GM18505 (cell line): ENCODE measurements around the gene TMEM98.
"Not testable (repeated sequence)": the region's sequence is repeated elsewhere in the genome, so short reads cannot be mapped to it uniquely, and the experiment has no call there.

Source experiments
- ATAC-seq: cut with Tn5 transposase; IDR thresholded peaks from one replicate; pipeline ENCODE4 v1.9.1; 2021; ENCODE audit not compliant: unreplicated experiment
- POLR2A ChIP-seq: IDR thresholded peaks from 4 replicates; pipeline ENCODE4 v1.6.1; 2011; ENCODE audit warnings: borderline replicate concordance; ENCODE audit not compliant: insufficient read depth, insufficient read length; ENCODE audit errors: extremely low read depth

Gene TMEM98

DNA sequence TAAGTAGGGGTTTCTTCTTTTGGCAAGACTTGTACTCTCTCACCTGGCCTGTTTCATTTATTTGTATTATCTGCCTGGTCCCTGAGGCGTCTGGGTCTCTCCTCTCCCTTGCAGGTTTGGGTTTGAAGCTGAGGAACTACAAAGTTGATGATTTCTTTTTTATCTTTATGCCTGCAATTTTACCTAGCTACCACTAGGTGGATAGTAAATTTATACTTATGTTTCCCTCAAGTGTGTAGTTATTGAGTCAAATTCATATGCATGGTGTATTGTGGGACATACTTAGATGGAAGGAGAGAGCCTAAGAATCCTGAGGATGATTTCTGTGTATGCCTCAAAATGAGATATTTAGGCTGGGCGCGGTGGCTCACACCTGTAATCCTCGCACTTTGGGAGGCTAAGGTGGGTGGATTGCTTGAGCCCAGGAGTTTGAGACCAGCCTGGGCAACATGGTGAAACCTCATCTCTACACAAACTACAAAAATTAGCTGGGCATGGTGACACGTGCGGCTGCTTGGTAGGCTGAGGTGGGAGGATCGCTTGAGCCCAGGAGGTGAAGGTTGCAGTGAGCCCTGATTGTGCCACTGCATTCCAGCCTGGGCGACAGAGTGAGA, 13.6 kb downstream of the TMEM98 start:
- no peak for ATAC-seq

GRCh38 chr17:32943206-32943605, 15.3 kb downstream of the TMEM98 start:
- TF ChIP-seq POLR2A: no peak
- ATAC-seq: no peak

More for the DNA sequence above, 13.6 kb downstream of the TMEM98 start:
- TF ChIP-seq POLR2A: no peak

- no peak for TF ChIP-seq POLR2A
- no peak for ATAC-seq
Measured at GRCh38 chr17:32943647-32944191, 15.8 kb downstream of the TMEM98 start.

DNA sequence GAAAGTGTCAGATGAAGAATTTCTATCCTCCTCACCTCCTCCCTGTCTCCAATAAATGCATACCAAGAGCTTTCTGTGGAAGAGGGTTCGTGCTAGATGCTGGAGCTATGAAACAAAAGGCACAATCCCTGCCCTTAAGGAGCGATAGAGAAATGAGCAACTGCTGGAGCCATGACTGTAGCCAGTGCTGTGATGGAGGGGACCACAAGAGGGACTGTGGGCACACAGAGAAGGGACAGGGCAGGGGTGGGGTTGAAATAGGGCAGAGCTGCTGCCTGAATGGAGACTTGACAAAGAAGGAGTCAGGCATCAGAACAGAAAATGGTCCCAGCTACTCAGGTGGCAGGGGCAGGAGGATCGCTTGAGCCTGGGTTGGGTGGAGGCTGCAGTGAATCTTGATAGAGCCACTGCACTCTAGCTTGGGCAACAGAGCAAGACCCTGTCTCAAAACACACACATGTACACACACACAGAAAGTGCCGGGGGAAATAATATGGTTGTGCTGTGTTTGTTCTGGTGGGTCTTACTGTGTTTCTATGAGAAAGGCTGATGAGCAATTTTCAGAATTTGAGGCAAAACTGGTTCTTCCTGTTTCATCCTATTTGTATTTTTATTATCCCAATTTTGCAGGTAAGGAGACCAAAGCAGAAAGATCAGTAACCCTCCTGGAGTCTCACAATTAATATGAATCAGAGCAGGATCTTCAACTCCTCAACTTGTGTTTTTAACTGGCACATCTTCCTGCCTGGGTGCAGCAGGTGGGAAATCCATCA, 16.5 kb downstream of the TMEM98 start:
- no peak for TF ChIP-seq POLR2A

GRCh38 chr17:32946375-32947135, 18.6 kb downstream of the TMEM98 start:
- ATAC-seq: no peak
- TF ChIP-seq POLR2A: no peak

More for the DNA sequence above, 16.5 kb downstream of the TMEM98 start:
- ATAC-seq: no peak

DNA sequence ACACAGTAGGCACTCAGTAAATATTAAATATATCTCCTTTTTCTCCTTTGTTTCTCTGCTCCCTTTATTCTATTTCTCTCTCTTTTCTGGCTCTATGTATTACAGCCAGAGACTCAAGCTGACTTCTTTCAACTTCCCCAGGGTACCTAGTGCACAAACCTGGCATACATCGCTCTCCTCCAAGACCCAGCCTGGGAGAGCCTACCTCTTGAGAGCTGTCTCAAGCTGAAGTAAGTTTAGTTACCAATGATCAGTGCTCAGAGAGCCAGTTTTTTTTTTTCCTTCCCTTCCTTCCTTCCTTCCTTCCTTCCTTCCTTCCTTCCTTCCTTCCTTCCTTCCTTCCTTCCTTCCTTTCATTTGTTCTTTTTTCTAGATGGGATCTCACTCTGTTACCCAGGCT, 19.8 kb downstream of the TMEM98 start:
- TF ChIP-seq POLR2A: no peak
- ATAC-seq: no peak

DNA sequence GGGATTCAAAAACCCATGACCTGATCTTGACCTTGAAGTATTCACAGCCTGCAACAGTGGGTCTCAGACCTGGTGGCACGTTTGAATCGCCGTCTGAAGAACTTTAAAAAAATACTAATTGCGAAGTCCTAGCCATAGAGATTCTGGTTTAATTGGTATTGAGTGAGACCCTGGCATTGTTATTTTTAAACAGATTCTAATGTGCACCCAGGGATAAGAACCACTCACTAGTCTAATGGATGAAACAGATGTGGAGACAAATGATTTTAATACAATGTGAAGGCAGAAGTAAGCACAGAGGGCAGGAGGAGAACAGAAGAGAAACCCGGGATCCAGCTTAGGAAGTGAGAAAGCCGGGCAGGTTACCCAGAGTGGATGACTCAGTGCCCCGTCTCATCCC, 21.2 kb downstream of the TMEM98 start:
- ATAC-seq: no peak
- no peak for TF ChIP-seq POLR2A

DNA sequence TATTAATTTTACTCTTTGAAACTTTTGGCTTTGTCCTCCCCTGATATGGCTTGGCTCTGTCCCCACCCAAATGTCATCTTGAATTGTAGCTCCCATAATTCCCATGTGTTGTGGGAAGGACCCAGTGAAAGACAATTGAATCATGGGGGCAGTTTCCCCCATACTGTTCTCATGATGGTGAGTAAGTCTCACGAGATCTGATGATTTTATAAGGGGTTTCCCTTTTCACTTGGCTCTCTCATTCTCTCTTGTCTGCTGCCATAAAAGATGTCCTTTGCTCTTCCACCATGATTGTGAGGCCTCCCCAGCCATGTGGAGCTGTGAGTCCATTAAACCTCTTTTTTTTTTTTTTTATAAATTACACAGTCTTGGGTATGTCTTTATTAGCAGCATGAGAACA, 24.5 kb downstream of the TMEM98 start:
- ATAC-seq: not testable (repeated sequence)

DNA sequence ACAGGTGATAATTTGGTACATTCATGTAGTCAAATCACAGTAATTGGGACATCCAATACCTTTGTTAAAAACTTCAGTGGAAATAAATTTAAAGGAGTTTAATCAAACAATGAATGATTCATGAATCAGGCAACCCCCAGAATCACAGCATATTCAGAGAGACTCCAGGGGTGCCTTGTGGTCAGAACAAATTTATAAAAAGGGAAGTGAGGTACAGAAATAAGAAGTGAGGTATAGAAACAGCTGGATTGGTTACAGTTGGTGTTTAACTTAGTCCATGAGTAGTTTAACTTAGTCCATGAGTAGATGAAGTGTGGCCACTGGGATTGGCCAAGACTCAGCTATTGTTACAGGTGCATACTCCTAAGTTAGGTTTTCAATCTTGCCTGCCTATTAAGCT, 25.1 kb downstream of the TMEM98 start:
- no peak for TF ChIP-seq POLR2A
- no peak for ATAC-seq

- no peak for TF ChIP-seq POLR2A
- ATAC-seq: no peak
Measured at GRCh38 chr17:32953857-32954256, 25.9 kb downstream of the TMEM98 start.

- no peak for TF ChIP-seq POLR2A
- no peak for ATAC-seq
Measured at GRCh38 chr17:32954477-32954876, 26.5 kb downstream of the TMEM98 start.

DNA sequence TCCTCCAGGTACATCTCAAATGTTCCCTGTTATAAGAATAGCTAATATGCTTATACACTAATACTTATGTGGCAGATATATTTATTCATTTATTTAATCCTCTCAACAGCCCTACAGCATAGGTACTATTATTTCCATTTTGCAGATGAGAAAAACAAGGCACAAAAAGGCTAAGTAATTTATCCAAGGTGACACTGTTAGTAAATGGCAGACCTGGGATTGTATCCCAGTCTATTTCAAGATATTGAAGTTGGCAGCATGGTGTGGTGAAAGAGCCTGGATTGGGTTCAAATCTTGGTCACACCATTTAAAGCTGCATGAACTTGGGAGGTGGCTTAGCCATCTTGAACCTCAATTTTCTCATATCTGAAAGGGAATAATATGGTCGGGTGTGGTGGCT, 27.2 kb downstream of the TMEM98 start:
- ATAC-seq: no peak
- no peak for TF ChIP-seq POLR2A

DNA sequence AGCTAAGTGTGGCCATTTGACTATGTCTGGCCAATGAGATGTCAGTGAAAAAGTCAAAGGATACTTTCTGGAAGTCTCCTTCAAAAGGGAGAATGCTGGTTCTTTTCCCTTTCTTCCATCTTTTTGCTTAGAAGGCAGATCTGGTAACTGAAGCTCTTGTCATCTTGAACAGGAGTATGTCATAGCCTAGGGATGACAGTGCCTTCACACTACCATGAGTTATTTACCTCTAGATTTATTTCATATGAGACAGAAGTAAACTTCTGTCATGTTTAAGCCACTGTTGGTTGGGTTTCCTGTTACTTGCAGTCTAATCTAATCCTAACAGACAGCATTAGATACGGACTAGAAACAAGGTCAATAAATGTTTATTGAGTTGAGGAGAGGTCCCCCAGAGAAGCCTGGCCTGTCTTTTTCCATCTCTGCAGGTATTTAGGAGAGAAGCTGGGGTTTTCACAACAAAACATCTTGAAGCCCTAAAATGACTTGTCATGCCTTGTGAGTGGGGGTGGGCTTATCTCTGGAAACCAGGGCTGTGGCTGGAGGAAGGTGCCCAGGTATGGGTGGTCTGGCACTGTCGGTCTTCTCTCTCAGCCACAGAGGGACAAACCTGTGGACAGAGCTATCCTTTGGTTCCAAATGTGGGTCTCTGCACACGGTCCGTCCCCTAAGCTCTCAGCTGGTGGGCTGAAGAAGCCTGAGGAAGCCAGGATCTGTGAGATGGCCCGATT, 28.5 kb downstream of the TMEM98 start:
- no peak for ATAC-seq

DNA sequence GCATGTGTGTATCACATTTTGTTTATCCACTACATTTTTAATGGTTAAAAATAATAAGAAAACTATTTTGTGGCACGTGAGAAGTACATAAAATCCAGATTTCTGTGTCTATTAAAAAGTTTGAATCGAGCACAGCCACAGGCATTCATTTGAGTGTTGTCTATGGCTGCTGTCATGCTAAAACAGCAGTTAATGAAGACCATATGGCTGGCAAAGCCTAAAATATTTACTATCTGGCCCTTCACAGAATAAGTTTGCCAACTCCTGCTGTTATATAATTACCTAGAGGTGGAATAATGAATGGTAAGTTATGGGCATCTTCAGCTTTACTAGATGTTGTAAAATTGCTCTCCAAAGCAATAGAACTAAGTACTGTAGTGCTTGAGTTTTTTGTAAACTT, 30.5 kb downstream of the TMEM98 start:
- ATAC-seq: no peak
- no peak for TF ChIP-seq POLR2A

More for the DNA sequence above, 28.5 kb downstream of the TMEM98 start:
- TF ChIP-seq POLR2A: no peak

- no peak for TF ChIP-seq POLR2A
- ATAC-seq: no peak
Measured at GRCh38 chr17:32960815-32961214, 32.9 kb downstream of the TMEM98 start.
